Muscle of back (tissue), 13 donors: ENCODE data around the gene QKI. TPM values are rescaled to one million over a fixed set of nuclear protein-coding genes. Genes with fewer than 3 reads are reported as not detected.
A peak's percentile ranks its signal among the peaks of the same experiment; 100 is the strongest.
"Not testable (repeated sequence)": the region's sequence is repeated elsewhere in the genome, so short reads cannot be mapped to it uniquely, and the experiment has no call there.

Source experiments
- DNase-seq, 3 donors: peaks; one replicate each; pipeline versions ENCODE4 v3.0.0 to v3.0.0-alpha.2; 2013
- long read RNA-seq, 9 donors: transcript quantifications; one replicate each; lab custom pipeline, GENCODE V29; 2026
- polyA plus RNA-seq, 10 donors: library from polyadenylated mRNA; unstranded; fragments of 120-200 nt; gene quantifications; one replicate each; pipeline ENCODE4 v1.2.1, GENCODE V29; 2013; ENCODE audit not compliant: insufficient read length in 10 of 10

Gene QKI
- polyA plus RNA-seq = 100 to 1,000 TPM; 200 to 276 (median 234) TPM
- long read RNA-seq, donor 1, full-length matches to known transcripts = 45 of 211 reads
- long read RNA-seq, donor 1, partial matches to known transcripts = 166 of 211 reads
- long read RNA-seq, donor 1, other reads (novel, unspliced or antisense) = 0 of 211 reads
- long read RNA-seq, donor 2, full-length matches to known transcripts = 18 of 25 reads
- long read RNA-seq, donor 2, partial matches to known transcripts = 7 of 25 reads
- long read RNA-seq, donor 2, other reads (novel, unspliced or antisense) = 0 of 25 reads
- long read RNA-seq, donor 3 = 0 reads
- long read RNA-seq, donor 4, full-length matches to known transcripts = 19 of 19 reads
- long read RNA-seq, donor 4, partial matches to known transcripts = 0 of 19 reads
- long read RNA-seq, donor 4, other reads (novel, unspliced or antisense) = 0 of 19 reads
- long read RNA-seq, donor 5, full-length matches to known transcripts = 32 of 195 reads
- long read RNA-seq, donor 5, partial matches to known transcripts = 163 of 195 reads
- long read RNA-seq, donor 5, other reads (novel, unspliced or antisense) = 0 of 195 reads
- long read RNA-seq, donor 6, full-length matches to known transcripts = 38 of 45 reads
- long read RNA-seq, donor 6, partial matches to known transcripts = 7 of 45 reads
- long read RNA-seq, donor 6, other reads (novel, unspliced or antisense) = 0 of 45 reads
- long read RNA-seq, donor 7, full-length matches to known transcripts = 21 of 21 reads
- long read RNA-seq, donor 7, partial matches to known transcripts = 0 of 21 reads
- long read RNA-seq, donor 7, other reads (novel, unspliced or antisense) = 0 of 21 reads
- long read RNA-seq, donor 8, full-length matches to known transcripts = 14 of 48 reads
- long read RNA-seq, donor 8, partial matches to known transcripts = 34 of 48 reads
- long read RNA-seq, donor 8, other reads (novel, unspliced or antisense) = 0 of 48 reads
- long read RNA-seq, donor 9, full-length matches to known transcripts = 5 of 10 reads
- long read RNA-seq, donor 9, partial matches to known transcripts = 5 of 10 reads
- long read RNA-seq, donor 9, other reads (novel, unspliced or antisense) = 0 of 10 reads

GRCh38 chr6:163414117-163414945 lies at the start of gene QKI:
QKI (plus strand) TSS chr6:163414718; CDS start chr6:163415194, 476 bp downstream.
- peak; percentile 87 to 94 (median 88) for DNase-seq

- no peak for DNase-seq
Measured at GRCh38 chr6:163366288-163366687, 48.2 kb upstream of the QKI start.

GRCh38 chr6:163367497-163368183 lies 46.9 kb upstream of the QKI start:
- DNase-seq = no peak

GRCh38 chr6:163369141-163369540 lies 45.4 kb upstream of the QKI start:
- no peak for DNase-seq

- DNase-seq = no peak
Measured at GRCh38 chr6:163369628-163370365, 44.7 kb upstream of the QKI start.

GRCh38 chr6:163370464-163371117 lies 43.9 kb upstream of the QKI start:
- no peak for DNase-seq

- no peak for DNase-seq
Measured at GRCh38 chr6:163371129-163371528, 43.4 kb upstream of the QKI start.

- DNase-seq = no peak
Measured at GRCh38 chr6:163373240-163373639, 41.3 kb upstream of the QKI start.

GRCh38 chr6:163375361-163375760 lies 39.2 kb upstream of the QKI start:
- DNase-seq = no peak

- DNase-seq = no peak
Measured at GRCh38 chr6:163376187-163376586, 38.3 kb upstream of the QKI start.

- DNase-seq = no peak
Measured at GRCh38 chr6:163377561-163377960, 37.0 kb upstream of the QKI start.

GRCh38 chr6:163380216-163380615 lies 34.3 kb upstream of the QKI start:
- peak; percentile 65 to 91 (median 81) for DNase-seq

- no peak for DNase-seq
Measured at GRCh38 chr6:163381118-163381756, 33.3 kb upstream of the QKI start.

- DNase-seq = not testable (repeated sequence)
Measured at GRCh38 chr6:163383396-163383795, 31.1 kb upstream of the QKI start.

- no peak for DNase-seq
Measured at GRCh38 chr6:163383912-163384311, 30.6 kb upstream of the QKI start.

- no peak for DNase-seq
Measured at GRCh38 chr6:163384510-163384909, 30.0 kb upstream of the QKI start.

- not testable (repeated sequence) for DNase-seq
Measured at GRCh38 chr6:163385503-163385902, 29.0 kb upstream of the QKI start.

GRCh38 chr6:163386329-163386908 lies 28.1 kb upstream of the QKI start:
- DNase-seq = peak in 1 of 3 donors; percentile 61
